ENCODE measurements around the gene TAF11. TPM values are rescaled to one million over a fixed set of nuclear protein-coding genes. Genes with fewer than 3 reads are reported as not detected.
"Not testable (repeated sequence)": the region's sequence is repeated elsewhere in the genome, so short reads cannot be mapped to it uniquely, and the experiment has no call there.

TAF11 gene
- total RNA-seq, 2 experiments from 2014 or later = 31.5 to 38.1 TPM

DNA sequence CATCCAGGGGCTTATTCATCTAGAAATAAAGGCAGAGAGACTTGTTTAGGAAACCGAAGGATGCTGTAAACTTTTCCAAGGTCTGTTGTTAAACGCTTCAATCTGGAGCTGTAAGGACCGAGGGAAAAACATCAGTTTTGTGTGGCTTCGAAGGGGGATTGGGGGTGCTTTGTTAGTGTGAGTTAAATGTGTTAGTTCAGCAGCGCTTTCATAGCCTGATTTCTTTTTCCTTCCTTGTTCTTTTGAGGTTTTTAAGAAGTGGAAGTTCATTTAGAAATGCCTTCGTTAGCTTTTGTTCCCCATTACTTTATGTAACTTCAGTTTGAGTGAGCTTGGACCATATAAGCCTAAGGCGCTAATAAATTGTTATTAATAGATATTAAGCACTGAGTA, 2.7 kb upstream of the TAF11 start:
- Histone ChIP-seq H3K36me3 (ENCODE audit: insufficient read depth, low read length) (peaks cover under 1% of the 10 kb centered on the region), H3K27me3 (ENCODE audit: control insufficient read depth in 1 of 2, insufficient read depth in 2 of 2, low read length in 2 of 2) (no peaks in the 10 kb centered on the region), H3K9me3 (ENCODE audit: control insufficient read depth in 1 of 2, insufficient read depth in 1 of 2, low read length in 2 of 2) (no peaks in the 10 kb centered on the region), H3K27ac (ENCODE audit: low read depth in 1 of 2, low read length in 2 of 2) (no peak overlapping the region), H3K4me1 (ENCODE audit: insufficient read depth, low read length) (peaks cover 34% of the 10 kb centered on the region), H3K4me3 (ENCODE audit: low read length) (peak overlapping the region; percentile 98)
- Mint-ChIP-seq H3K4me3 (peak overlapping the region; percentile 93), H3K27ac (peak overlapping the region; percentile 97), H3K27me3 (no peaks in the 10 kb centered on the region), H3K36me3 (ENCODE audit: low read depth) (peaks cover 31% of the 10 kb centered on the region), H3K9me3 (no peaks in the 10 kb centered on the region), H3K4me1 (ENCODE audit: low read depth) (peaks cover 47% of the 10 kb centered on the region)
- DNase-seq (peak in 2 of 14 experiments; percentile 6 to 11), ATAC-seq (ENCODE audit: poor library complexity) (no peak)
- intact Hi-C loops (cut with DNase I, micrococcal nuclease) = no loop called here
- TF ChIP-seq, protein P1, sequence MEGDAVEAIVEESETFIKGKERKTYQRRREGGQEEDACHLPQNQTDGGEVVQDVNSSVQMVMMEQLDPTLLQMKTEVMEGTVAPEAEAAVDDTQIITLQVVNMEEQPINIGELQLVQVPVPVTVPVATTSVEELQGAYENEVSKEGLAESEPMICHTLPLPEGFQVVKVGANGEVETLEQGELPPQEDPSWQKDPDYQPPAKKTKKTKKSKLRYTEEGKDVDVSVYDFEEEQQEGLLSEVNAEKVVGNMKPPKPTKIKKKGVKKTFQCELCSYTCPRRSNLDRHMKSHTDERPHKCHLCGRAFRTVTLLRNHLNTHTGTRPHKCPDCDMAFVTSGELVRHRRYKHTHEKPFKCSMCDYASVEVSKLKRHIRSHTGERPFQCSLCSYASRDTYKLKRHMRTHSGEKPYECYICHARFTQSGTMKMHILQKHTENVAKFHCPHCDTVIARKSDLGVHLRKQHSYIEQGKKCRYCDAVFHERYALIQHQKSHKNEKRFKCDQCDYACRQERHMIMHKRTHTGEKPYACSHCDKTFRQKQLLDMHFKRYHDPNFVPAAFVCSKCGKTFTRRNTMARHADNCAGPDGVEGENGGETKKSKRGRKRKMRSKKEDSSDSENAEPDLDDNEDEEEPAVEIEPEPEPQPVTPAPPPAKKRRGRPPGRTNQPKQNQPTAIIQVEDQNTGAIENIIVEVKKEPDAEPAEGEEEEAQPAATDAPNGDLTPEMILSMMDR (IDR thresholded peaks at IDR 0.05) = no peak
- POLR2A ChIA-PET = interaction anchor here (1.0 kb wide), 1 partner anchor 99 kb away, joined by 3 read pairs; the partner anchor contains the start of gene BLTP3A
- CTCF ChIA-PET = no interaction called here

DNA sequence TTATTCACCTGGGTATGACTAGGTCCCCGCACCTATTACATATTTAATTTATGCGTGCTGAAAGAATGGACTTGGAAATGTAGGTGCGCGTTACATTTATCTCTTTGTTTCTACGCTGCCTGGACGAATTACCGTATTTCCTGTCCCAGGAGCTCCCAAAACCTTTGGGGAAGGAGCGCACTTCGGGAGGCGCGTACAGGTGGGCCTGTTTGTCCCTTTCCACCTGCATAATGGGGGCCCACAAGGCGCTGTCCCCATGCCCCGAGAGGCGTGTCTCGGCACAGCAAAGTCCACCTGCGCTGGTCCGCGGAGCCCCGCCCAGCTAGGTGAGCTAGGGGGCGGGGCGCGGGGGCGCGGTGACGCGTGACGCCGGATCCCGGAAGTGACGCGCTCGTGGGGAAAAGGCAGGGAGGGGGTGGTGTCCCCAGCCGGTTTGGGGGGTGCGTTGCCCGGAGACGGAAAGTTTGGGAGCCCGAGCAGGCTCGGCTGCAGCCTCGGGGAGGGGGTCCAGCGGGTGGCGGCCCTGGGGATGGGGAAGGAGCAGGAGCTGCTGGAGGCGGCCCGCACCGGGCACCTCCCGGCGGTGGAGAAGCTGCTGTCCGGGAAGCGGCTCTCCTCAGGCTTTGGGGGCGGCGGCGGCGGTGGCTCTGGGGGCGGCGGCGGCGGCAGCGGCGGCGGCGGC, 1.2 kb upstream of the TAF11 start, which contains the start of gene ANKS1A:
ANKS1A (plus strand) TSS at position 382 of the 682 bp plus-strand sequence; CDS start at position 530, 148 bp downstream.
- POLR2A ChIA-PET = interaction anchor here (0.6 to 3.5 kb wide), 22 partner anchors 10 to 1268 kb away, joined by 3 to 48 read pairs (median 6); partner anchors contain the start of genes BLTP3A, HMGA1, ILRUN and ITPR3
- CTCF ChIA-PET = interaction anchor here (1.0 to 1.4 kb wide), 2 partner anchors 23 to 95 kb away, joined by 3 read pairs; no protein-coding TSS in a partner anchor
- no peaks in the 10 kb centered on the region for H3K9me3 Mint-ChIP-seq

DNA sequence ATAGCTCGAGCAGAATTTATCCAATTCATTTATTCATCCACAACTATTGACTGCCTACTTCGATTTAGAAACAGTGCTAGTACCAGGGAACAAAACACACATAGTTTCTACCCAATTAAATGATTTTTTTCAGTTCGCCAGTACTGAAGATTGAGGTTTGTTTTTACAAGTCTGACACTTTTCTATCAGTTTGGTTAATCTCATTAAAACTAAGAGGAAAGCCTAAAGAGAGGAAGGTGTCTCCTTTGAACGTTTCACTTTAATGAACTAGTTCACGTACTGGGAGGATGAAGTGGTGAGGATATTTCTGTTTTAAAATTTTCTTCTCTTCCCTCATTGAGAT, 643 bp upstream of the TAF11 start:
- intact Hi-C loops (cut with DNase I, micrococcal nuclease) = loop anchor here (2.0 to 10.0 kb wide), 6 partner anchors 96 to 641 kb away; partner anchors contain the start of genes BLTP3A (in 1 of the 2), ILRUN (in 1 of the 2), SMIM29 (in 1 of the 2) and SNRPC (in 1 of the 2)
- CTCF ChIA-PET = interaction anchor here (1.4 kb wide), 1 partner anchor 23 kb away, joined by 3 read pairs; no protein-coding TSS in a partner anchor
- peak overlapping the region; percentile 97 for H3K27ac Mint-ChIP-seq
- H3K27me3 Mint-ChIP-seq = no peaks in the 10 kb centered on the region
- no peaks in the 10 kb centered on the region for H3K27me3 ChIP-seq (ENCODE audit: control insufficient read depth in 1 of 2, insufficient read depth in 2 of 2, low read length in 2 of 2)
- ATAC-seq (ENCODE audit: poor library complexity) (no peak), DNase-seq (no peak)
- TF ChIP-seq, protein P1 (IDR thresholded peaks at IDR 0.05) = no peak
- H3K9me3 ChIP-seq (ENCODE audit: control insufficient read depth in 1 of 2, insufficient read depth in 1 of 2, low read length in 2 of 2) = no peaks in the 10 kb centered on the region
- peak overlapping the region; percentile 97 for H3K4me3 Mint-ChIP-seq
- no peaks in the 10 kb centered on the region for H3K9me3 Mint-ChIP-seq
- H3K4me1 ChIP-seq (ENCODE audit: insufficient read depth, low read length) = peaks cover 36% of the 10 kb centered on the region
- H3K36me3 ChIP-seq (ENCODE audit: insufficient read depth, low read length) = peaks cover 5% of the 10 kb centered on the region
- H3K4me1 Mint-ChIP-seq (ENCODE audit: low read depth) = peaks cover 56% of the 10 kb centered on the region
- H3K4me3 ChIP-seq (ENCODE audit: low read length) = peak overlapping the region; percentile 98
- H3K27ac ChIP-seq (ENCODE audit: low read depth in 1 of 2, low read length in 2 of 2) = peak overlapping the region; percentile 90 to 93
- H3K36me3 Mint-ChIP-seq (ENCODE audit: low read depth) = peaks cover 50% of the 10 kb centered on the region
- POLR2A ChIA-PET = interaction anchor here (0.6 to 3.5 kb wide), 27 partner anchors 10 to 1267 kb away, joined by 3 to 48 read pairs (median 4); partner anchors contain the start of genes BLTP3A, HMGA1, ILRUN and ITPR3

More for the DNA sequence above, 1.2 kb upstream of the TAF11 start, which contains the start of gene ANKS1A:
- TF ChIP-seq, protein P1 (IDR thresholded peaks at IDR 0.05) = no peak
- peak within 1 kb of the TSS; percentile 90 to 93 for H3K27ac ChIP-seq (ENCODE audit: low read depth in 1 of 2, low read length in 2 of 2)
- peaks cover 5% of the 10 kb centered on the region for H3K36me3 ChIP-seq (ENCODE audit: insufficient read depth, low read length)
- intact Hi-C loops (cut with DNase I, micrococcal nuclease) = loop anchor here (2.0 to 10.0 kb wide), 6 partner anchors 97 to 642 kb away; partner anchors contain the start of genes BLTP3A (in 1 of the 2), ILRUN (in 1 of the 2), SMIM29 (in 1 of the 2) and SNRPC (in 1 of the 2)
- H3K27ac Mint-ChIP-seq = peak within 1 kb of the TSS; percentile 97
- peaks cover 44% of the 10 kb centered on the region for H3K36me3 Mint-ChIP-seq (ENCODE audit: low read depth)
- H3K4me1 ChIP-seq (ENCODE audit: insufficient read depth, low read length) = peaks cover 36% of the 10 kb centered on the region
- H3K9me3 ChIP-seq (ENCODE audit: control insufficient read depth in 1 of 2, insufficient read depth in 1 of 2, low read length in 2 of 2) = no peaks in the 10 kb centered on the region
- peak; percentile 69 for ATAC-seq (ENCODE audit: poor library complexity)
- H3K27me3 ChIP-seq (ENCODE audit: control insufficient read depth in 1 of 2, insufficient read depth in 2 of 2, low read length in 2 of 2) = no peaks in the 10 kb centered on the region
- H3K27me3 Mint-ChIP-seq = no peaks in the 10 kb centered on the region
- DNase-seq = peak; percentile 86 to 96 (median 89)
- H3K4me3 Mint-ChIP-seq = peak within 1 kb of the TSS; percentile 97
- H3K4me3 ChIP-seq (ENCODE audit: low read length) = peak within 1 kb of the TSS; percentile 98
- H3K4me1 Mint-ChIP-seq (ENCODE audit: low read depth) = peaks cover 52% of the 10 kb centered on the region

DNA sequence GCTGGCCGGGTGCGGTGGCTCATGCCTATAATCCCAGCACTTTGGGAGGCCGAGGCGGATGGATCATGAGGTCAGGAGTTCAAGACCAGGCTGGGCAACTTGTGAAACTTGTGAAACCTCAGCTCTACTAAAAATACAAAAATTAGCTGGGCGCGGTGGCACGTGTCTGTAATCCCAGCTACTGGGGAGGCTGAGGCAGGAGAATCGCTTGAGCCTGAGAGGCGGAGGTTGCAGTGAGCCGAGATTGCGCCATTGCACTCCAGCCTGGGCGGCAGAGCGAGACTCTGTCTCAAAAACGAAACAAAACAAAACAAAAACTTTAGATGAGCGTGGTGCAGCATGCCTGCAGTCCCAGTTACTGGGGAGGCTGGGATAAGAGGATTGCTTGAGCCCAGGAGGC, 2.0 kb downstream of the TAF11 start:
- peaks cover 54% of the 10 kb centered on the region for H3K4me1 Mint-ChIP-seq (ENCODE audit: low read depth)

More for the DNA sequence above, 2.0 kb downstream of the TAF11 start:
- H3K27ac ChIP-seq (ENCODE audit: low read depth in 1 of 2, low read length in 2 of 2); H3K4me3 ChIP-seq (ENCODE audit: low read length); POLR2A ChIA-PET; H3K9me3 Mint-ChIP-seq; CTCF ChIA-PET; H3K9me3 ChIP-seq (ENCODE audit: control insufficient read depth in 1 of 2, insufficient read depth in 1 of 2, low read length in 2 of 2); ATAC-seq (ENCODE audit: poor library complexity); DNase-seq; H3K36me3 ChIP-seq (ENCODE audit: insufficient read depth, low read length); H3K27me3 Mint-ChIP-seq; H3K27me3 ChIP-seq (ENCODE audit: control insufficient read depth in 1 of 2, insufficient read depth in 2 of 2, low read length in 2 of 2): not testable (repeated sequence)
- peaks cover 64% of the 10 kb centered on the region for H3K36me3 Mint-ChIP-seq (ENCODE audit: low read depth)
- intact Hi-C loops (cut with DNase I, micrococcal nuclease) = loop anchor here in 1 of 2 experiments (5.0 to 10.0 kb wide), 5 partner anchors 94 to 639 kb away; partner anchors contain the start of genes BLTP3A, ILRUN, SMIM29 and ZNF76
- H3K27ac Mint-ChIP-seq = peak overlapping the region; percentile 21
- peak overlapping the region; percentile 54 for H3K4me3 Mint-ChIP-seq
- peaks cover 33% of the 10 kb centered on the region for H3K4me1 ChIP-seq (ENCODE audit: insufficient read depth, low read length)
